ENCODE results near the gene PGS1.
"Not testable (repeated sequence)": the region's sequence is repeated elsewhere in the genome, so short reads cannot be mapped to it uniquely, and the experiment has no call there.

The PGS1 gene

DNA sequence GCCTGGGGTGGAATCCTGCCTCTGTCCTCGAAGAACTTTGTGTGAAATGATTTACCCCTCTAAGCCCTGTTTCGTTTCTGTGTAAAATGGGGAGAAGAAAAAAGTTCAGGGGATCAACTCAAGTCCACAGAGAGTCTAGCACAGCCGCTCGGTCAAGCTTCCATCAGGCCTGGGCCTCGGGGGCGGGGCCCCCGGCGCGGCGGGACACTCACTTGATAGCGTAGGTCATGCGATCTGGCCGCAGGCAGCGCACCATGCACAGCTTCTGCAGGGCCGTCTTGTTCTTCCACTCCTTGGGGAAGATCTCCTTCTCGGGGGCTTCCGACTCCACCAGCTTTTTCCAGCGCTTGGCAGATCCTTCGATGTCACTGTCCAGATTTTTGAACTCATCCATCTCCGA is 65.9 kb downstream of the PGS1 start:
- DNase-seq (ENCODE audit: low read depth), result no peak

DNA sequence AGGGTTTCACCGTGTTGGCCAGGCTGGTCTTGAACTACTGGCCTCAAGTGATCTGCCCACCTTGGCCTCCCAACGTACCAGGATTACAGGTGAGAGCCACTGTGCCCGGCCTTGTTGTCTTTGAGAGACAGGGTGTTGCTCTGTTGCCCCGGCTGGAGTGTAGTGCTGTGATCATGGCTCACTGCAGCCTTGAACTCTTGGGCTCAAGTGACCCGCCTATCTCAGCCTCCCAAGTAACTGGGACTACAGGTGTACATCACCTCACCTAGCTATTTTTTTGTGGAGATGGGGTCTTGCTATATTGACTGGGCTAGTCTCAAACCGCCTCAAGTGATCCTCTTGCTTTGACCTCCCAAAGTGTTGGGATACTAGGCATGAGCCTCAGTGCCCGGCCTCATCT is 68.4 kb downstream of the PGS1 start:
- no peak for DNase-seq (ENCODE audit: low read depth)

DNA sequence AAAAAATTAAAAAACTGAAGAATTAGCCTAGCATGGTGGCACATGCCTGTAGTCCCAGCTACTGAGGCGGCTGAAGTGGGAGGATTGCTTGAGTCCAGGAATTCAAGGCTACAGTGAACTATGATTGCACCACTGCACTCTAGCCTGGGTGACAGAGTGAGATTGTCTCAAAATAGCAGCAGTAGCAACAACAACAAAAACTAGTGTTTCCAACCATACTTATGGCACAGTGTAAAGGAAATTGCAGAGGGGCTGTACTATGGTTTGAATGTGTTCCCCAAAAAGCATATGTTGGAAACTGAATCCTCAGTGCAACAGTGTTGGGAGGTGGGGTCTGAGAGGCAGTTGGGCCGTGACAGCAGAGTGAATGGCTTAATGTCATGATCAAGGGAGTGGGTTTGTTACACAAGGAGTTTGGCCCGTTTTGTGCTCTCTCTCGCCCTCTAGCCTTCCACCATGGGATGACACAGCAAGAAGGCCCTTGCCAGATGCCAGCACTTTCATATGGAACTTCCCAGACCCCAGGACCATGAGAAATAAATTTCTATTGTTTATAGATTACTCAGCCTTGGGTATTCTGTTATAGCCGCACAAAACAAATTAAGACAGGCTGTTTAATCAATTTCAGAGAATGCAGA is 70.0 kb downstream of the PGS1 start:
- DNase-seq (ENCODE audit: low read depth), result no peak

DNA sequence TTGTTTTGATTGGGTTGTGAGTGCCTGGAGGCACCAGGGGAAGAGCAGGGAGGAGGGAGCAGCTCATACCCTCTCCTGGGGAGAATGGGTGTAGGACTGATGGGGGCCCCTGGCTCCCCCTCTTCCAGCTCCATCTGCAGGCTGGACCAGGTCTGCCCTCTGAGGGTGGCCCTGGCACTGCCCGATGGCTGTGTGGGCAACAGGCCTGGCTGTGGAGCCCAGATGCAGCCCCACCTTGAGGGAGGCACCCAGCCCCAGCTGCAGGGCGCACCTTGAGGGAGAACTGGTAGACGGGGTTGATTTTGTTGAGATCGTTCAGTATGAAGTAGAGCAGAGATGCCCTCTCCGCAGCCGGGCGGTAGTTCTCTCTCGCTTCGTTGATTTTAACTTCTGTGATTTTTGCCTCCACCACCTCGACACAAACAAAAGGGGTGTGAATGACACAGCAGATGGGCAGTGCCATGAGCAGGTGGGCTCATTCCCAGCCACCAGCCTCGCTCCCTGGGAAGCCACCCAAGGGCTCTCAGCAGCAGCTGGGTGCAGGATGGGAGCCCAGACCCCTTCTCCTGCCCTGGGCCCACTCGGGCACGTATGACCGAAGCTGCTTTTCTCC is 71.6 kb downstream of the PGS1 start:
- no peak for DNase-seq (ENCODE audit: low read depth)

DNA sequence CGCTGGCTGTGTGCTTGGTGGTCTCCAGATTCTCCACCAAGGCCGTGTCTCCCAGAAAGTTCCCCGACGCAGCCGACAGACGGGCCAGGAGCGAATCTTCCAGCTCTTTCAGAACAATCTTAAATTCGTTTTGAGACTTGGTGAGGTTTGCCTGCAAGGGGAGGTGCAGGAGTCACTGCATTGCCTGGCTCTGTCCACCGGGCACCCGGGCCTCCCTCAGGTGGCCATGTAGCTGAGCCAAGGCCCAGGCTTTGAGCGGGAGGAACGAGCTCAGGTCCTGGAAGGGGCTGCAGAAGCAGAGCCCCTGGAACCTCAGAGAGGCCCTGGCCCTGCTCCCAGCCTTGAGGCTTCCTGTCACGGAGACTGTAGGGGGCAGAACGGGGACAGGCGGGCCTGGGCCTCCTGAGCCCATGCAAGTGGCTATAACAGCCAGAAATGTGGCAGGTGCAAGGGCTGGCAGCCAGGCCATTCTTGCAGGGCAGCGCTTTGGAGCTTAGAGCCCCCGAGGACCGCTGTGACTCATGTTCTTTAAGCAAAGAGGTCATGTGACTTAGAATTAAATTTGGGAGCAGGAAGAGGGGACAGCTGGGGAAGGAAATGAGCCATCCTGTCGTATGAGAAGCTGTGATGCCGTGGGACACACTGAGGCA is 72.4 kb downstream of the PGS1 start:
- DNase-seq (ENCODE audit: low read depth), result no peak

DNA sequence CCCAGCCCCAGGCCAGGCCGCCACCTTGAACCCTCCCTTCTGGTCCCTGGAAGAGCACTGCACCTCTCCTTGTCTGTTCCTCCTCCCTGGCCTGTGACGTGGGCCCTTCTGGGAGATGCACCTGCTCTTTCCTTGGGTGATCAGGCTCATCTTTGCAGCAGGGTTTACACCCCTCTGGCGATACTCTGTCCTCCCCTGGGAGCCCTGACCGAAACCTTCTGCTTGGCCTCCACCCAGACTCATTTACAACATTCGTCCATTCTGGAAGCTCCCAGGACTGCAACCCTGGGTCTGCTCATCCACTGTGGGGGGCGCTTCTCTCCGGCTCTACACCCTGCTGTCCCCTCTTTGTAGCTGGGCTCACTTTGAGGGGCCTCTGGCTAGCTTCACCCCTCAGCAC is 73.3 kb downstream of the PGS1 start:
- no peak for DNase-seq (ENCODE audit: low read depth)

DNA sequence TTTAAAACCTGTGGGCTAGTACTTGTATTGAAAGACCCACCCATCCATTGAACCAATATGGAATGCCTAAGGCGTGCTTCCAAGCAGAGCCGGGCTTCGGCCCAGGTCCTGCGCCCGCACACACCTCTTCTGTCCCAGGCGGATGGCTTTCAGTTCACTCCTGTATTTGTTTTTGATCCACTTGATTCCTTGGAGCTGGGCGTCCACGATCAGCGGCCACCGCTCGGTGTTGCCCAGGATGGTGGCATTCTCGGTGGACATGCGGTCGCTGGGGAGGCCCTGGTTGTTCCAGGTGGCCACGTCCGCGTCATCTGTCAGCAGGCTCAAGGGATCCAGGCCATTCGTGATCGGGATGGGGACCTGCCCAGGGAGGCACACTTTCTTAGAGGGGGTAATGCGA is 75.9 kb downstream of the PGS1 start:
- no peak for DNase-seq (ENCODE audit: low read depth)

DNA sequence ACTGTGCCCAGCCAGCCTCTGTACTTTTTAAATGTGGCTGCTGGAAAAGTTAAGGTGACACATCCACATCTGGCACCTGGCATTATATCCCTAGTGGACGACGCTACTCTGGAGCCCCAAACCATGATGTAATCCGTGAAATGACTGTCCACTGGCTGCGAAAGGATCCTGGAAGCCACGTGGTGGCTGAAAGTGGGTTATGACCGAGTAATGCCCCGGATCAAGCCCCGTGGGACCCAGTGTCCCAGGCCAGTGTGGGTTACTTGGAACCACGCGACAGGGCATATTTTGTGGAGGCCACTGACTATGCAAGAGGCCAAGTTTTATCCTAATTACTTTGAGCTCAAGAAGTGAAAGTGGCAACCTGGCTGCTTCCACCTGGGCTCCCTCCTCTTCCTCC is 79.6 kb downstream of the PGS1 start:
- DNase-seq (ENCODE audit: low read depth), result no peak

DNA sequence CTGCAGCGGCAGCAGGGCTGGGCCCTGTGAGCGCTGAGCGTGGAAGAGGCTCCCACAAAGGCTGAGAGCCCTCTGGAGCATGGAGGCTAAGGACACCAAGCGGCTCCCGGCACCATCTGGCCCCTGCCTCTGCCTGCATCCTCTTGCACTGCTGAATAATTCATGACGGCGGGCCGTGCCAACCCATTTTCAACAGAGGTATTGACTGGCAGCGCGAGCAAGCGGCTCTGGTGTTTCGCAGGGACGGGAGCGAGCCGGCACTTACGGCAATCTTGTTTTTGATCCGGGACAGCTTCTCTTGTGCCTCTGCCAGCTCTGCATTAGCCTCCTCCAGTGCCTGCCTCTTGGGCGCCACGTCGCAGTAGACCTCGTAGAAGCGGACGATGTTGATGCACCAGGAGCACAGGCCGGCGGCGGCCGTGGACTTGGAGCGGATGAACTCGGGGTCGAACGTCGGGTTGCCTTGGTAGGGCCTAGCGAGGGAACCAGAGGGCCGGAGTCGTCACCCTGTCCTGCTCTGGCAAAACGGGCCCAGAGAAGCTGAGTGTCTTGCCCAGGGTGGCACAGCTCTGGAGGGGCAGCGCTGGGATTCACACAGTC is 80.4 kb downstream of the PGS1 start:
- DNase-seq (ENCODE audit: low read depth), result no peak

DNA sequence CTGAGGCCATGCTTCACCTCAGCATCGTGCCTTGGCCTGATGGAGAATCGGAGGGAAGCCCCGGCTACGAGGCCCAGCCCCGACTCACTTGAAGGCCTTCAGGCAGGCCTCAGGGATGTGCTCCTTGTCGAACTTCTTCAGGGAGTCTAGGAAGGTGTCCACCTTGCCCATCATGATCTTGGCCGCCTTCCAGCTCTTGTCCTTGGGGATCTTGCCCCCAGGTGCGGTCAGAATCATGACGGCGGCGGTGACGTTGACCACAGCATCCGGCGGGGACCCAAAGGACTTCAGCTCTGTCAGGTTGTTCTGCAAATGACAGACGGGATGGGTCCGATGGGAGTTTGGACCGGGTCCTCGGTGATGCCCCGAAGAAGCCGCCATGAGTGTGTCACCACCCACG is 81.2 kb downstream of the PGS1 start:
- DNase-seq (ENCODE audit: low read depth), result no peak

DNA sequence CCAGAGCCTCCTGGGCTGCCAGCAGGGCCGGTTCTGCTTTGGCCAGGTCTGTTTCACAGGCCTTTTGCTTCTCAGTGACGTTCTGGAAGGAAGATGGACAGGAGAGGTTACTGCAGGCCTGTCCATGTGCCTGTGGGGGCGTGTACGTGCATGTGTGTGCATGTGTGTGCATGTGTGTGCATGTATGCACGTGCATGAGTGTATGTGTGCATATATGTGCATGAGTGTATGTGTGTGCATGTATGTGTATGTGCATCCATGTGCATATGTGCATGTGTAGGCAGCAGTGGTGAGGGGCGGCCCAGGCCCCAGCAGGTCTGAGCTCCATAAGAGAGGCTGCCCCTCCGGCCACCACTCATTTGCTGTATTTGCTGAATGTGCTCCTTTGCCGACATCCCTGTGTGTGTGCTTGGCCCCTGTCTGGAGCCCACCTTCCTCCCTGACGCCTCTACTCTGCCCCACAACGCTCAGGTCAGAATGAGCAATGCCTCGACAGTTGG is 81.8 kb downstream of the PGS1 start:
- DNase-seq (ENCODE audit: low read depth), result no peak

DNA sequence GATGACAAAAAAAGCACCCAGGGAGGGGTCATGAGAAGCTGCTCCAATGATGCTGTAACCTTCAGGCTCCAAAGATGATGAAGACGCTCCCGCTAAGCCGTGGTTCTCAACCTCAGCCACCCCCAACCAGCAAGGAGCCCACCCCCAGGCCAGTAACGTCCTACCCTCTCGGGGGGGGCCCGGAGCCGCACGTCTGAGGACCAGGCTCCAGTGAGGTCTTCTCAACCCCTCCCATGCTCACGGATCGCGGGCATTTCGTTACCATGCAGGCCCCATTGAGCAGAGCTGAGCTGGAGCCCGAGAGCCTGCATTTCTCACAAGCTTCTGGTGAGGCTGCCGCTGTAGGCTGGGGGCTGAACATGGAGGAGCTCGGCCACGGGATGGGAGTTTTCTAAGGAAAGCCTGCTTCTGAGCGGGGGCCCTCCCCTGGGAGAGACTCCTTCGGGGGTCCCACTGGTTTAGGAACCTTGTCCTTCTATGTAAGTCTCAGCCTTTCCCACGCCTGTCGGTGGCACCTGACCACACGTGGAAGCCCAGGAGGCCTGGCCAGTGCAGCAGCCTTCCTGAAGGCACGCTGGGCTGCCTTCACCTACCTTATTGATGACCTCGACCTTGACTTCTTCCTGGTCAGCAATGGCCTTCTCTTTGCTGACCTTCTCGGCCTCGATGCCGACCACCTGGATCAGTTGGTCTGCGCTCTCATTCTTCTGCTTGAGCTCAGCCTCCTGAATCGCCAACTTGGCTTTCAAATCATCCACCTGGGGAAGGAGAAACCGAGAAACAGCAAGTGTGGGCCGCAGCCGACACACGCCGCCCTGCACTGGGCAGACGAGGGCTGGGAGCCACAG is 82.7 kb downstream of the PGS1 start:
- no peak for DNase-seq (ENCODE audit: low read depth)

DNA sequence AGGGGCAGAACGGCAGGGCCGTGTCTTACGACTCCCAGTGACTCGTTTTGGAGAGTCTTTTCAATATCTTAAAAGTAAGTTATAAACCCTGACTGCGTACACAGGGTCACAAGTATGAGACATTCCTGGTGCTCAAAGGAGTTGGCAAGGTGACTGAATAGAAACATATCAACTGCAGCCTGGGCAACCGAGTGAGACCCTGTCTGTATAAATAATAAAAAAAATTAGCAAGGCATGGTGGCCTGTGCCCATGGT is 83.3 kb downstream of the PGS1 start:
- DNase-seq (ENCODE audit: low read depth), result no peak

DNA sequence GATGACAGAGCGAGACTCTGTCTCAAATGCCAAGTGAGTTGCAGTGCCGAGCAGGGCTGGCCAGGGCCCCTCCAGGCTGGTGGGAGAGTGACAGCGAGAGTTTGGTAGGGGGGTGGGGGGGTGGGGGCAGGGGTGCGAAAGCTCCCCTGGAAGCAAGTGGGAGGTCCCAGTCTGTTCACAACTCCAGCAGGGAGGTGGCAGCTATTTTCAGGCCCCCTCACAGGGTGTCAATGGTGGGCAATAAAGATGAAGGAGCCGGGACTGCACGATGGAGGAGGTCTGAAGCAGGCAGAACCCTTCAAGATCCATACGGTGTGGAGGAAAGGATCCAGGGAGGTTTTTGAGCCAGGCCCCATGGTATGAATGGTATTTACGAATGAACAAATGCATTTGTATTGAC is 83.7 kb downstream of the PGS1 start:
- no peak for DNase-seq (ENCODE audit: low read depth)

DNA sequence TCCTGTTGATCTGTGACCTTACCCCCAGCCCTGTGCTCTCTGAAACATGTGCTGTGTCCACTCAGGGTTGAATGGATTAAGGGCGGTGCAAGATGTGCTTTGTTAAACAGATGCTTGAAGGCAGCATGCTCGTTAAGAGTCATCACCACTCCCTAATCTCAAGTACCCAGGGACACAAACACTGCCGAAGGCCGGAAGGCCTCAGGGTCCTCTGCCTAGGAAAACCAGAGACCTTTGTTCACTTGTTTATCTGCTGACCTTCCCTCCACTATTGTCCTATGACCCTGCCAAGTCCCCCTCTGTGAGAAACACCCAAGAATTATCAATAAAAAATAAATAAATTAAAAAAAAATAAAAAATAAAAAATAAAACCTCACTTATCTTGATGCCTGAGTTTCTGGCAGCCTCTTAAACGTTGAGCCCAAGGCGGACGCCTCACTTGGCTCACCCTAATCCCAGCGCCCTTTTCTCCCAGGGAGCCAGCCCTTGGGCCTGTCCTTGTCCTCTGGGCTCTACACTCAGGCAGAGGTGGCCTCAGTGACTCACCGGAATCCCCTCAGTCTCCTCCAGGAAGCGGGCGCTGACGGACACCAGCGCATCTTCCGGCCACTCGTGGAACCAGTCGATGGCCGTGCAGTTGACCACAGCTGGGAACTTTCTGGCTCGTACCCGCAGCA is 87.8 kb downstream of the PGS1 start:
- not testable (repeated sequence) for DNase-seq (ENCODE audit: low read depth)

DNA sequence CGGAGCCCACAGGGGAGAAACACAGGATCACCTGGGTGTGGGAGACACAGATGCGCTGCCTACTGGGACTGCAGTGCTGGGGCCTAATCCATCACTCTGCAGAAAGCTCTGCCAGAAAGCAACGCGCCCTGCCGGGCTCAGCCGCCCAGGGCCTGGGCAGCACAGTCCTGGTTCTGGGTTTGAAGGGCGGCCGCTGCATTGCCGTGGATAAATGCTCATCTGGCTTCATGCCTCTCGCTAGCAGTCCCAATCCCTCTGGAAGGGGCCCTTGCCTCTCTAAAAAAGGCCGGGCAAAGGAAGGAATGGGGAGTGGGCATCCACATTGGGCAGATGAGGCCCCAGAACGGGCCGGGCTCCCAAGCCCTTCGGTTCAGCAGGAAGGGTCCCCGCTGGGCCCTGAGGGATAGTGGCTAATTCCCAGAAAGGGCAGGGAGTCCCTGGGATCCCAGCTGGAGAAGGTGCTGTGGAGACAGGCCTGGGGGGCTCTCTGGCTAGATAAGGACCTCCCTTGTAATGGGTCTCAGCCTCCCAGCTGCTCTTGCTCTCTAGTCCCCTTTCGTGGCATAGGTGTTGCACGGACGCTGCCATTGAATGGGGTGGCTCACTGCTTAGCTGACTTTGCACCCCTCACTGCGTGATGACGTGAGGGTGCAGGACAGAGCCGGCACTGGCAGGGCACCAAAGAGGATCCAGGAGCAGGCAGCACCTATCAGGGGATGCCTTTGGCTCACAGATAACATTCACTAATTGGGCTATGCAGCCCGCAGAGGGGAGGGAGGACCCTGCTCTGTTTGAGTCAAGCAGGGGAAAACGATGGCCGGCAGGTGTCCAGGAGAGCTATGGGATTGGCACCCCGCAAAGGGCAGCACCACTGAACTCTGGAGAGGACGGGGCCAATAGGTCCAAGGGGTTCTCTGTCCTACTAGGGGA is 88.6 kb downstream of the PGS1 start:
- no peak for DNase-seq (ENCODE audit: low read depth)

DNA sequence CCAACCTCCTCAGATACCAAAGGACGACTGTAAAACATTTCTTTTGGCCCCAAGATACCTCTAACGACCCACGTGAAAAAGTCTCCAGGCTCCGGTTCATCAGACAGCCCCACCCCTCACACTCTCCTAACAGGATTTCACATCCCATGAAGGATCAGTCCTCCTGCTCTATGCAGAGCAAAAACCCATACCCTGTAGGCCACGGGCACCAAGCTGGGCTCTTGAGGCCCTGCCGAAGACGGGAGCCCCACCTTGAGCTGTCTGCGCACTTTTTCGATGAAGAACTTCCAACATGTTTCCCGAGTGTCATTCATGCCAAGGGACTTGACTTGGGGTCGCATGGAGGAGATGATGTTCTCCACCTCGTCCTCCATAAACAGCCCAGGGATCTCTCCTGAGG is 89.9 kb downstream of the PGS1 start:
- DNase-seq (ENCODE audit: low read depth), result no peak

DNA sequence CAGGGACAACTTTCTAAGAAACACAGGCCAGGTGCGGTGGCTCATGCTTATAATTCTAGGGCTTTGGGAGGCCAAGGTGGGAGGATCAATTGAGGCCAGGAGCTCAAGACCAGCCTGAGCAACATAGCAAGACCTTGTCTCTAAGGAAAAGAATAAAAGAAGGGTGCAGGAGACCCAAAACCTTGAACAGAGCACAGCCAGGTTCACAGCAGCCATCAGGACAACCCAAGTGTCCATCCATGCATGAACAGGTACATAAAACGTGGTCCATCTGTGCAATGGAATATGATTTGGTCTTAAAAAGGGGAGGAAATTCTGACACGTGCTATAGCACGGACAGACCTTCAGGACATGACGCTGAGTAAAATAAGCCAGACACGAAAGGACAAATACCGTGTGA is 91.0 kb downstream of the PGS1 start:
- no peak for DNase-seq (ENCODE audit: low read depth)

DNA sequence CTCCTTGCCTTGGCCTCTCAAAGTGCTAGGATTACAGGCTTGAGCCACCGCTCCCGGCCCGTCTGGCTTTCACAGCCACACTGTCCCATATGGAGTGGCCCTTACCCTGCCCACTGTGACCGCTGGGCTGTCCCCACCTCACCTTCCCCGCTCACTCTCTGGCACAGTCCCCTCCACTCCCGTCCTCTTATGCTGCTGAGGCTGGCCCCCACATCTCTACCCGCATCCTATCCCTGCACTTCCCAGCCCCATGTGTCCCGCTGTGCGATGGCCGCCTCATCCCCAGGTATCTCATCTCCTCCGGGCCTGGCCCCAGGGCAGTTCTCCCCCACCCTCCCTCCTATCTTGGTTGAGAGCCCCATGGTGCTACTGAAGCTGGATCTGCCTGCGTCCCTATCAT is 93.2 kb downstream of the PGS1 start:
- DNase-seq (ENCODE audit: low read depth), result no peak

DNA sequence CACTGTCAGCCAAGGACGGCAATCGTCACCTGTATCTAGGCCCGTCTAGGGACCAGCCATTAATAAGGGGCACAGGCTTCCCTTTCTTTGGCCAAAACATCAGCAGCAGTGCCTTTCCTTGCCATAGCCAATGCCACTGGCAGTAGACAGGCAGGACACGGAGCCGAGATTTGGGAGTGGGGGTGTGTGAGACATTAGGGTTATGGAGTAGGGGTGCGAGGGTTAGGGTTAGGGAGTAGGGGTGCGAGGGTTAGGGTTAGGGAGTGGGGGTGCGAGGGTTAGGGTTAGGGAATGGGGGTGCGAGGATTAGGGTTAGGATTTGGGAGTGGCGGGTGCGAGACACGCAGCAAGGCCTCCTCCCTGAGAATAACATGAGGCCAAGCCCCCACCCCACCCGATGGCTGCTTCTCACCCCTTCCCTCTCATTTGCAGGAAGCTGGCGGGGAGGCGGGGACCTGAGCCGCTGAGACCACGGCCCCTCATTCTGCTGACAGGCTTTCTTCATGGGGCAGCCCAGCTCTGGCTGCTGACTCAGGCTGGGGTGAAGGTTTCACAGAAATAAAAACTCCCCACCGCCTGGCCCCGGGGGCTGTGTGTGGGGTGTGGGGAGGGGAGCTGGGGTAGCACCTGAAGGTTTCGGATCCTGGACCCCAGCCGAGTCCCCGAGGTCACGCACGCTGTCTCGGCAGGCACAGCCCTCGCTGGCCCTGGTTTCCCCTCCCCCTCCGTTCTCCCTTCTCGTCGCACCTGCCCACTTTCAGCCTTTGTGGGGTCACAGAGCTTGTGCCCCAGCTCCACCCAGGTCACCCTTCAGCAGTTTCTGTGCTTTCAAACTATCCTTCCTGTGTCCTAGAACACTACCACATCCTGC is 93.8 kb downstream of the PGS1 start:
- DNase-seq (ENCODE audit: low read depth), result no peak

Data from T follicular helper cell (primary cell).